GM12891 (cell line): ENCODE measurements around the gene COL5A2.

Experiments
- PAX5 ChIP-seq: IDR thresholded peaks from 2 replicates; pipeline ENCODE4 v1.6.1; 2011; ENCODE audit warnings: low read length, moderate library complexity, mild to moderate bottlenecking; ENCODE audit not compliant: insufficient read depth, severe bottlenecking
- POLR2A ChIP-seq: IDR thresholded peaks from 2 replicates; pipeline ENCODE4 v1.6.1; 2011; ENCODE audit warnings: low read depth, low read length, control low read depth
- POLR2AphosphoS5 ChIP-seq: IDR thresholded peaks from 2 replicates; pipeline ENCODE4 v1.6.1; 2011; ENCODE audit warnings: low read depth, low read length, control low read depth
- POU2F2 ChIP-seq: IDR thresholded peaks from 2 replicates; pipeline ENCODE4 v1.6.1; 2011; ENCODE audit warnings: low read depth, mild to moderate bottlenecking, control low read depth, low read length, moderate library complexity
- SPI1 ChIP-seq: IDR thresholded peaks from 2 replicates; pipeline ENCODE4 v1.6.1; 2011; ENCODE audit warnings: low read depth, low read length, control low read depth
- TAF1 ChIP-seq: IDR thresholded peaks from 2 replicates; pipeline ENCODE4 v1.6.1; 2011; ENCODE audit warnings: low read depth, low read length, control low read depth

GRCh38 chr2:189000221-189000620 lies 179.3 kb downstream of the COL5A2 start:
- no peak for TF ChIP-seq POLR2AphosphoS5
- no peak for TF ChIP-seq TAF1
- no peak for TF ChIP-seq POLR2A
- TF ChIP-seq PAX5, result no peak
- TF ChIP-seq SPI1, result no peak
- no peak for TF ChIP-seq POU2F2
